SK-N-SH (cell line): ENCODE measurements around the gene CDK14. TPM values are rescaled to one million over a fixed set of nuclear protein-coding genes. Genes with fewer than 3 reads are reported as not detected.

Source experiments
- CTCF ChIA-PET: fragments of 300-600, 350-600 bp; formaldehyde crosslinking; extraction: SDS; loops from one replicate; lab custom pipeline; 2021; lab: Yijun Ruan, JAX
- POLR2A ChIA-PET: fragments of 350-600 bp; sonication (Branson Sonifier 250); formaldehyde crosslinking; extraction: SDS; loops from one replicate; lab custom pipeline; 2020; ENCODE audit warnings: antibody characterized with exemption, inconsistent platforms; lab: Yijun Ruan, JAX
- DNase-seq: peaks from one replicate; pipeline ENCODE4 v3.0.0; 2012
- H2AFZ ChIP-seq: fragments of 200-600 bp; sonication (generic); 2 replicates; pipeline ENCODE4 v1.8.1; 2016; ENCODE audit warnings: antibody characterized with exemption, mild to moderate bottlenecking, low read depth
- H3F3A ChIP-seq: fragments of 200-600 bp; sonication (generic); replicated peaks from 2 replicates; pipeline ENCODE3; 2016; ENCODE audit warnings: antibody characterized with exemption, mild to moderate bottlenecking; ENCODE audit not compliant: insufficient read depth
- H3K27ac ChIP-seq, 2 experiments: fragments of 200-500 bp in 1 of 2; fragments of 200-600 bp in 1 of 2; sonication (Bioruptor generic) in 1 of 2; sonication (generic), shearing (Covaris generic) in 1 of 2; 2 replicates each; pipeline versions ENCODE4 v1.5.1 to v1.6.1; 2014 to 2016; ENCODE audit warnings: low read depth in 2 of 2, inconsistent platforms in 1 of 2, low read length in 1 of 2, mild to moderate bottlenecking in 1 of 2, mixed read lengths in 1 of 2
- H3K27me3 ChIP-seq: fragments of 200-600 bp; sonication (generic), shearing (Covaris generic); 2 replicates; pipeline ENCODE4 v1.6.1; 2016; ENCODE audit warnings: mixed run types; ENCODE audit not compliant: insufficient read depth
- H3K36me3 ChIP-seq, 2 experiments: fragments of 200-500 bp in 1 of 2; fragments of 200-600 bp in 1 of 2; sonication (Bioruptor generic) in 1 of 2; sonication (generic) in 1 of 2; replicated peaks in 1 of 2; 2 replicates each; pipeline versions ENCODE3 to v1.5.1; 2014 to 2016; ENCODE audit warnings: low read length in 1 of 2, mild to moderate bottlenecking in 1 of 2; ENCODE audit not compliant: insufficient read depth in 2 of 2, control insufficient read depth in 1 of 2
- H3K4me1 ChIP-seq, 2 experiments: fragments of 200-500 bp in 1 of 2; fragments of 200-600 bp in 1 of 2; sonication (Bioruptor generic) in 1 of 2; sonication (generic), shearing (Covaris generic) in 1 of 2; 2 replicates each; pipeline versions ENCODE4 v1.5.1 to v1.6.1; 2014 to 2016; ENCODE audit warnings: low read depth in 1 of 2, low read length in 1 of 2, mixed run types in 1 of 2; ENCODE audit not compliant: insufficient read depth in 2 of 2, control insufficient read depth in 1 of 2
- H3K4me2 ChIP-seq: fragments of 200-600 bp; sonication (generic), shearing (Covaris generic); 2 replicates; pipeline ENCODE4 v1.6.1; 2017; ENCODE audit warnings: mixed run types
- H3K4me3 ChIP-seq, 2 experiments: fragments of 200-500 bp in 1 of 2; fragments of 200-600 bp in 1 of 2; sonication (Bioruptor generic) in 1 of 2; sonication (generic), shearing (Covaris generic) in 1 of 2; 2 replicates each; pipeline versions ENCODE4 v1.5.1 to v1.8.1; 2014 to 2016; ENCODE audit warnings: low read depth in 2 of 2, inconsistent platforms in 1 of 2, low read length in 1 of 2, mild to moderate bottlenecking in 1 of 2, mixed read lengths in 1 of 2, moderate library complexity in 1 of 2
- H3K79me2 ChIP-seq: fragments of 200-600 bp; sonication (generic); 2 replicates; pipeline ENCODE4 v1.8.1; 2017; ENCODE audit warnings: mild to moderate bottlenecking; ENCODE audit not compliant: insufficient read depth
- H3K9ac ChIP-seq: fragments of 200-600 bp; sonication (generic); 2 replicates; pipeline ENCODE4 v1.6.1; 2017; ENCODE audit warnings: mixed run types
- H3K9me2 ChIP-seq: fragments of 200-600 bp; sonication (generic); 2 replicates; pipeline ENCODE4 v1.6.1; 2017; ENCODE audit warnings: mixed run types
- H3K9me3 ChIP-seq: fragments of 200-600 bp; sonication (generic); 2 replicates; pipeline ENCODE4 v1.6.1; 2017; ENCODE audit warnings: mixed run types, mild to moderate bottlenecking, moderate library complexity
- H4K20me1 ChIP-seq: fragments of 200-600 bp; sonication (generic); 2 replicates; pipeline ENCODE4 v1.6.1; 2017; ENCODE audit warnings: mild to moderate bottlenecking, mixed run types; ENCODE audit not compliant: insufficient read depth
- CHD2 ChIP-seq: fragments of 150-350 bp; IDR thresholded peaks from 2 replicates; pipeline ENCODE4 v1.6.1; 2018; ENCODE audit warnings: low read length; ENCODE audit not compliant: partially characterized antibody
- CTCF ChIP-seq: fragments of 200-600 bp; sonication (generic); IDR thresholded peaks from 2 replicates; pipeline ENCODE4 v1.6.1; 2017; ENCODE audit warnings: antibody characterized with exemption, mild to moderate bottlenecking, moderate library complexity
- ELF1 ChIP-seq: IDR thresholded peaks from 2 replicates; pipeline ENCODE4 v1.4.0; 2012
- EZH2phosphoT487 ChIP-seq: fragments of 200-600 bp; sonication (generic); IDR thresholded peaks from 2 replicates; pipeline ENCODE4 v1.6.1; 2017; ENCODE audit warnings: low read depth, mixed run types, mild to moderate bottlenecking, antibody characterized with exemption, moderate library complexity, borderline replicate concordance
- GABPA ChIP-seq: IDR thresholded peaks from 2 replicates; pipeline ENCODE4 v1.4.0; 2012; ENCODE audit warnings: low read depth, mild to moderate bottlenecking
- GATA2 ChIP-seq: sonication (generic); formaldehyde crosslinking; IDR thresholded peaks from 2 replicates; pipeline ENCODE4 v1.5.0; 2020; ENCODE audit warnings: mild to moderate bottlenecking, missing genetic modification reagents
- RCOR1 ChIP-seq: fragments of 150-350 bp; IDR thresholded peaks from 2 replicates; pipeline ENCODE4 v1.6.1; 2017; ENCODE audit warnings: antibody characterized with exemption, low read length
- RFX5 ChIP-seq: IDR thresholded peaks from 2 replicates; pipeline ENCODE4 v1.6.1; 2012; ENCODE audit warnings: mild to moderate bottlenecking, improper control_type of control experiment, low read length
- SIN3A ChIP-seq: IDR thresholded peaks from 2 replicates; pipeline ENCODE4 v1.6.1; 2012; ENCODE audit warnings: low read depth, mild to moderate bottlenecking, low read length, moderate library complexity, borderline replicate concordance
- SMC3 ChIP-seq: IDR thresholded peaks from 2 replicates; pipeline ENCODE4 v1.6.1; 2012; ENCODE audit warnings: low read depth, low read length, improper control_type of control experiment
- TEAD4 ChIP-seq: IDR thresholded peaks from 2 replicates; pipeline ENCODE4 v1.4.0; 2012; ENCODE audit warnings: mild to moderate bottlenecking, borderline replicate concordance; ENCODE audit not compliant: insufficient read depth
- USF1 ChIP-seq: IDR thresholded peaks from 2 replicates; pipeline ENCODE4 v1.4.0; 2012; ENCODE audit warnings: low read depth, borderline replicate concordance
- ZBTB33 ChIP-seq: IDR thresholded peaks from 2 replicates; pipeline ENCODE4 v1.4.0; 2012; ENCODE audit warnings: low read depth, borderline replicate concordance
- WGBS: methylation state at CpG from one replicate; pipeline ENCODE4 v1.1.6; 2017; ENCODE audit warnings: low lambda C conversion rate; 5-methylcytosine and 5-hydroxymethylcytosine counted together
- polyA plus RNA-seq, 3 experiments: library from polyadenylated mRNA; depleted of rRNA; stranded (reverse); fragments of >200 nt; gene quantifications; 2 replicates each; pipeline ENCODE4 v1.2.3, GENCODE V29; 2012
- TF ChIP-seq, protein P1 (sequence below): fragments of 150-350 bp; IDR thresholded peaks from 2 replicates; pipeline ENCODE4 v1.6.1; 2016; ENCODE audit warnings: mild to moderate bottlenecking, low read depth, low read length

CDK14 gene
- polyA plus RNA-seq, 1 of the 3 experiments (the other 2 are of a cell fraction): 13.9 TPM

- Histone ChIP-seq H3K4me3 (no peak overlapping the region), H3F3A (peaks cover 5% of the 10 kb centered on the region), H3K36me3 (peaks cover 0 to 35% of the 10 kb centered on the region in 2 experiments), H2AFZ (no peak overlapping the region), H3K27me3 (no peaks in the 10 kb centered on the region), H3K9me3 (no peaks in the 10 kb centered on the region), H3K9ac (no peak overlapping the region), H3K4me2 (no peak overlapping the region), H3K79me2 (peaks cover 5% of the 10 kb centered on the region; the same call in 1 of the 2 replicates), H3K27ac (no peak overlapping the region), H3K9me2 (no peaks in the 10 kb centered on the region)
- WGBS: 79% methylated on average over 2 of the region's 2 CpGs
- POLR2A ChIA-PET: no interaction called here
- TF ChIP-seq TEAD4 (no peak), CTCF (no peak), USF1 (no peak), GABPA (no peak), GATA2 (CRISPR knock-in tag) (no peak), ZBTB33 (no peak), RFX5 (no peak), RCOR1 (no peak), EZH2phosphoT487 (no peak), ELF1 (no peak), SIN3A (no peak), CHD2 (no peak), SMC3 (no peak)
- TF ChIP-seq, protein P1, sequence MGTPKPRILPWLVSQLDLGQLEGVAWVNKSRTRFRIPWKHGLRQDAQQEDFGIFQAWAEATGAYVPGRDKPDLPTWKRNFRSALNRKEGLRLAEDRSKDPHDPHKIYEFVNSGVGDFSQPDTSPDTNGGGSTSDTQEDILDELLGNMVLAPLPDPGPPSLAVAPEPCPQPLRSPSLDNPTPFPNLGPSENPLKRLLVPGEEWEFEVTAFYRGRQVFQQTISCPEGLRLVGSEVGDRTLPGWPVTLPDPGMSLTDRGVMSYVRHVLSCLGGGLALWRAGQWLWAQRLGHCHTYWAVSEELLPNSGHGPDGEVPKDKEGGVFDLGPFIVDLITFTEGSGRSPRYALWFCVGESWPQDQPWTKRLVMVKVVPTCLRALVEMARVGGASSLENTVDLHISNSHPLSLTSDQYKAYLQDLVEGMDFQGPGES: no peak
- TF ChIP-seq, all 33 proteins: peak for 0
- CTCF ChIA-PET: interaction anchor here (1.2 kb wide), 1 partner anchor 9 kb away, joined by 3 read pairs; no protein-coding TSS in a partner anchor
- H3K4me1 ChIP-seq: no peaks in the 10 kb centered on the region
- H4K20me1 ChIP-seq: no peaks in the 10 kb centered on the region
- DNase-seq: no peak
Observed at GRCh38 chr7:90876701-90877100, 280.6 kb downstream of the CDK14 start.
